ENCODE results near the gene RFX3.

The RFX3 gene

DNA sequence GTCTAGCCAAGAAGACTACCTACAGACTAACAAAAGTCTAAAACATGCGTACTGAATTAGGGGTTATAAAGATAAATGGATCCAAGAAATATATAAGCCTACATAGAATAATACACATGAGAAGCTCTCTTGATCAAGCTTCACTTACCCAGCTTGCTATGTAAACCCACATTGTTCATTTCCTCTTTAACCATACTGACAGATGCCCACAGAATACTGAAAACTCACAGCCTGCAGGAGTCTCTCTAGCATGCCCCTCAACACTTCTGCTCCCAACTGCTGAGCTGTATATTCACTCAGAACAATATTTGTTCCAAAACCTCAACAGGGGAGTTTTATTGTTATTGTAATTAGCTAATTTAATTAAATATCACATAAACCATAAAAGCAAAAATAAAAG is 52.4 kb downstream of the RFX3 start:
- H3K4me2 ChIP-seq (ENCODE audit: low read length), result no peak overlapping the region

GRCh38 chr9:3471883-3472282 is 53.9 kb downstream of the RFX3 start:
- H3K4me1 ChIP-seq (ENCODE audit: control insufficient read depth, low read length), result peaks cover 29% of the 10 kb centered on the region
- no peaks in the 10 kb centered on the region for H3K9me3 ChIP-seq (ENCODE audit: control insufficient read depth, insufficient read depth, low read length)
- H3K4me3 ChIP-seq (ENCODE audit: low read length), result no peak overlapping the region
- no peaks in the 10 kb centered on the region for H3K79me2 ChIP-seq (ENCODE audit: control insufficient read depth, low read length)
- H3K27ac ChIP-seq (ENCODE audit: low read depth, low read length), result no peak overlapping the region
- H3K27me3 ChIP-seq (ENCODE audit: control insufficient read depth, low read length), result no peaks in the 10 kb centered on the region
- TF ChIP-seq EZH2phosphoT487 (IDR thresholded peaks at IDR 0.05; ENCODE audit: borderline replicate concordance, low read length) (no peak), CTCF (IDR thresholded peaks at IDR 0.05; ENCODE audit: low read depth, low read length, poor library complexity, severe bottlenecking) (no peak)
- H3F3A ChIP-seq (ENCODE audit: control insufficient read depth, insufficient read depth), result 0 out of 2 replicates have a peak, but pooled peaks cover 6% of the 10 kb centered on the region
- H3K9me2 ChIP-seq (replicated peaks; ENCODE audit: control insufficient read depth, low read length), result no peaks in the 10 kb centered on the region
- no peaks in the 10 kb centered on the region for H4K20me1 ChIP-seq (ENCODE audit: control insufficient read depth, insufficient read depth, low read depth, low read length)
- H3K36me3 ChIP-seq (ENCODE audit: control insufficient read depth, low read length), result no peaks in the 10 kb centered on the region
- H3K4me2 ChIP-seq (ENCODE audit: low read length), result no peak overlapping the region

More for the DNA sequence above, 52.4 kb downstream of the RFX3 start:
- Histone ChIP-seq H3K4me3 (ENCODE audit: low read length) (no peak overlapping the region), H3K9me2 (replicated peaks; ENCODE audit: control insufficient read depth, low read length) (no peaks in the 10 kb centered on the region), H3K36me3 (ENCODE audit: control insufficient read depth, low read length) (peaks cover 13% of the 10 kb centered on the region), H4K20me1 (ENCODE audit: control insufficient read depth, insufficient read depth, low read depth, low read length) (no peaks in the 10 kb centered on the region), H3K27me3 (ENCODE audit: control insufficient read depth, low read length) (no peaks in the 10 kb centered on the region), H3F3A (ENCODE audit: control insufficient read depth, insufficient read depth) (0 out of 2 replicates have a peak, but pooled peaks cover 5% of the 10 kb centered on the region), H3K27ac (ENCODE audit: low read depth, low read length) (no peak overlapping the region), H3K79me2 (ENCODE audit: control insufficient read depth, low read length) (no peaks in the 10 kb centered on the region), H3K4me1 (ENCODE audit: control insufficient read depth, low read length) (peaks cover 40% of the 10 kb centered on the region), H3K9me3 (ENCODE audit: control insufficient read depth, insufficient read depth, low read length) (peaks cover 7% of the 10 kb centered on the region; the same call in 1 of the 2 replicates)
- TF ChIP-seq EZH2phosphoT487 (IDR thresholded peaks at IDR 0.05; ENCODE audit: borderline replicate concordance, low read length), result no peak
- no peak for TF ChIP-seq CTCF (IDR thresholded peaks at IDR 0.05; ENCODE audit: low read depth, low read length, poor library complexity, severe bottlenecking)

GRCh38 chr9:3468421-3469205 is 57.2 kb downstream of the RFX3 start:
- H4K20me1 ChIP-seq (ENCODE audit: control insufficient read depth, insufficient read depth, low read depth, low read length), result no peaks in the 10 kb centered on the region
- H3K36me3 ChIP-seq (ENCODE audit: control insufficient read depth, low read length), result peaks cover 4% of the 10 kb centered on the region; the same call in 1 of the 2 replicates

More at GRCh38 chr9:3468421-3469205, 57.2 kb downstream of the RFX3 start:
- Histone ChIP-seq H3K4me1 (ENCODE audit: control insufficient read depth, low read length) (peaks cover 7% of the 10 kb centered on the region), H3K9me3 (ENCODE audit: control insufficient read depth, insufficient read depth, low read length) (no peaks in the 10 kb centered on the region), H3K9me2 (replicated peaks; ENCODE audit: control insufficient read depth, low read length) (no peaks in the 10 kb centered on the region), H3K4me2 (ENCODE audit: low read length) (no peak overlapping the region), H3K27ac (ENCODE audit: low read depth, low read length) (no peak overlapping the region), H3K4me3 (ENCODE audit: low read length) (no peak overlapping the region), H3K27me3 (ENCODE audit: control insufficient read depth, low read length) (no peaks in the 10 kb centered on the region), H3K79me2 (ENCODE audit: control insufficient read depth, low read length) (no peaks in the 10 kb centered on the region; the same call in 1 of the 2 replicates), H3F3A (ENCODE audit: control insufficient read depth, insufficient read depth) (0 out of 2 replicates have a peak, but pooled peaks cover 6% of the 10 kb centered on the region)
- TF ChIP-seq CTCF (IDR thresholded peaks at IDR 0.05; ENCODE audit: low read depth, low read length, poor library complexity, severe bottlenecking) (no peak), EZH2phosphoT487 (IDR thresholded peaks at IDR 0.05; ENCODE audit: borderline replicate concordance, low read length) (no peak)

All from DOHH2 (cell line).